GM18526 (cell line): Measurements from ENCODE around the gene OSBPL6.

Experiments used
- POLR2A ChIP-seq: IDR thresholded peaks from 3 replicates; pipeline ENCODE4 v1.6.1; 2011; ENCODE audit not compliant: insufficient read length; ENCODE audit errors: extremely low read depth

OSBPL6 gene

DNA sequence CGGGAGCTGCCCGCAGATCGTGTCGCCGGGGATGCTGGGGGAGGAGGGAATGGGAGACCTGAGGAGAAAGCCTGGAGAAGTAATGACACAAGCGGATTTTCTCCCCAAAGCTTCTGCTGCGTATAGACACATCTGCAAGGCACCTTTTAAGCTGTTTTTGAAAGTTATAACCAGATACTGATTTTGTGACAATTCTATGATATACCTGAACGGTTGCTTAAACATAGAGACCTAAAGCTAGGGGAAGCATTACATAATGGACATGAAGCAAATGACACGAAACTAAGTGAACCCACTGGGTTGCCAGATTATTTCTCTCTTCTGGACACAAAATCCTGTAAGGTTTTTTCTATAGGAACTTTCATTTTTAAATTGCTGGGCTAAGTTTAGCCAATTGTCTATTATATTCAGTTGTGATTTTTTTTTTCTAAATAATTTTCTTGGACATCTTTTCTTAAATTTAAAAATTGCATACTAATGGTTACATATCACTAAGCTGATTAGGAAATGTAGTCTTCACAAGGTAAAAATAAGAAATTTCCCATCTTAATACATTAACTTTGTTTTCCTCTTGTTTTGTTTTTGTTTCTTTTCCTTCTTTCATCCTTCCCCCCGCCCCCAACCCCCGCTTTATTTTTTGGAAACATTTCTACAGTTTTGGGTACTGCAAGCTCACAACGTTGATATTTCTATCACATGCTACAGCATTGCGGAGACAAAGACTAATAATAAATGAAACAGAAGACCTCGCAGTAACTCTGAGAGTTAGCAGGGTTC, 1.3 kb downstream of the OSBPL6 start:
- TF ChIP-seq POLR2A: no peak

GRCh38 chr2:178197791-178198190, 3.5 kb downstream of the OSBPL6 start:
- no peak for TF ChIP-seq POLR2A

DNA sequence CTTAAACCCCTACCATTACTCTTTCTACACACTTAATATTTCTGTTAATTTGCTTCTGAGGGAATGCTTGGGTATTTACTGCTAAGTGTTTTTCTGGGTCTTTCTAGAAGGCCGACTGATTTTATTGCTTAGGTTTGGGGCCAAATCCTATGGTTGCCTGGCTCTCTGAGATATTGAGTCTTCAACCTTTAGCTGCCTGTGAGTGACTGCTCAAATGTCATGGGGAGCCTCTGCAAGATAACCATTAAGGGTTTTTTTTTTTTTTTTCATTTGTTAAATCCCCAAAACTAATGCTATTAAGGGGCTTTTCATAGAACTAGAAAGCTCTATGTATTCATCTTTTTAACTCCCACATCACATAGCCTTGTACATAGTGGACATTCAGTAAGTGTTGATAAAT, 5.0 kb downstream of the OSBPL6 start:
- TF ChIP-seq POLR2A: no peak

DNA sequence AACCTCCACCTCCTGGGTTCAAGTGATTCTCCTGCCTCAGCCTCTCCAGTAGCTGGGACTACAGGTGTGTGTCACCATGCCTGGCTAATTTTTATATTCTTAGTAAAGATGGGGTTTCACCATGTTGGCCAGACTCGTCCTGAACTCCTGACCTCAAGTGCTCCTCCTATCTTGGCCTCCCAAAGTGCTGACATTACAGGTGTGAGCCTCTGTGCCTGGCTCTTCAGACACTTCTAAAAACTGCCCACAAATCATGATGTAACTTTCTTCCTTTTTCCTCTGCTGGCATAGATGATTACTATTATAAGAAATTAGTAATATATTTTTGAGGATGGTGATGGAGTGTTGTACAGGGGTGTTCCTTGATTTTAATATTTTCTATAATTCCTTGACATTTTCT, 6.0 kb downstream of the OSBPL6 start:
- TF ChIP-seq POLR2A: no peak

GRCh38 chr2:178202927-178203326, 8.6 kb downstream of the OSBPL6 start:
- no peak for TF ChIP-seq POLR2A

DNA sequence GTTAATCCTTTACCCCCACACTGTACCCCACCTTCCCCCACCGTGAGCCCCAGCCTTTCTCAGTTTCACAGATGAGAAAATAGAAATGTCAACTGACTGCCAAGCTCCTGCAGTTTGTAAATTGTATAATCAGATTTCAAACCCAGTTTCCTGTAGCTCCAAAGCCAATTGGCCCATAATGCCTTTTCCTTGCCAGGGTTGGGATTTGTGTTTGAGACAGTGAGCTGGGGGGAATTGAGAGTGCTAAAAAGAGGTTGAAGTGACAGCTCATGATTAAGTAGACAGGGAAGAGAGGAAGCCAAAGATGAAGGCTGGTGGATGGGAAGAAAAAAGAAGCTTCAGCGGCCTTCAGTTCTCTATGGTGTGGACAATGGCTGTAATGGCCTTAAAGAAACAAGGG, 10.7 kb downstream of the OSBPL6 start:
- no peak for TF ChIP-seq POLR2A

GRCh38 chr2:178205853-178206521, 11.7 kb downstream of the OSBPL6 start:
- no peak for TF ChIP-seq POLR2A

- no peak for TF ChIP-seq POLR2A
Observed at GRCh38 chr2:178208336-178208735, 14.0 kb downstream of the OSBPL6 start.

- TF ChIP-seq POLR2A: no peak
Observed at GRCh38 chr2:178208817-178209216, 14.5 kb downstream of the OSBPL6 start.

DNA sequence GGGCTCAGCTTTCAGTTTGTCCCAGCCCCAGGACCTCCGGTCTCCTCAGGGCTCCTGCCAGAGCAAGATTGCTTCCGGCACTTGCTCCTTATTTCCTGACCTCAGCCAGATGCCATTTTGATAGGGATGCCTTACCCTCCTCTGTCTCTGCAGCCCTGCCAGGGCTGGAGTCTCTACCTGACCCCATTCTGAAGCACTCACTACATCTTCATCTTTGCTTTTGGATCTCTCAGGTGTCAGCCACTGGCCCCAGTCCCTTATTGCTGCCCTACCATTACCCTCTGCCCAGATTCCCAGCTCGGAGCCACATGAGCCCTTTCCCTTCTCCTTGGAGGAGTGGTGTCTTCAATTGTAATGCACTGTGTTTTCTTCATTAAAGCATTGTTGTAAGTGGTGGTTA, 17.1 kb downstream of the OSBPL6 start:
- no peak for TF ChIP-seq POLR2A

GRCh38 chr2:178211943-178212342, 17.6 kb downstream of the OSBPL6 start:
- no peak for TF ChIP-seq POLR2A

GRCh38 chr2:178213991-178214390, 19.7 kb downstream of the OSBPL6 start:
- TF ChIP-seq POLR2A: no peak

GRCh38 chr2:178219247-178219646, 24.9 kb downstream of the OSBPL6 start:
- TF ChIP-seq POLR2A: no peak

GRCh38 chr2:178220814-178221213, 26.5 kb downstream of the OSBPL6 start:
- TF ChIP-seq POLR2A: no peak

DNA sequence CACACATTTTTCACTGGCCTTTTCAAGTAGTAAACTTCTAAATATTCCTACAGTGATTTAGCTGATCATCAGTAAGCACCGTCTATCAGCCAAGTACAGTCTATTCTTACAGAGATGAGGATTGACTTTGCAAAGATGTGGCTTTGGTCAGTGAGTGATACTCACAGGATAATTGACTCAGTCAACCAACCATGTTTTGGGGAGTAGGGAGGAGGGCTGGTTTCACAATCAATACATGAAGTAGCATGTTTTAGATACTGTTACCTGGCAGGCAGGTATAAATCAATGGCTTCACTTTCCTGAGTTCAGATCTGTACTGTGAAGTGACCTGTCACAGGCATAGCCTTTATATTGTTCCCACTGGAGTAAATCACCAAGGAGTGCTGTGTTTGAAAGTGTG, 27.2 kb downstream of the OSBPL6 start:
- no peak for TF ChIP-seq POLR2A

- TF ChIP-seq POLR2A: no peak
Observed at GRCh38 chr2:178223806-178224205, 29.5 kb downstream of the OSBPL6 start.
